Activated CD4-positive, CD25-positive, alpha-beta regulatory T cell (primary cell): ENCODE measurements around the gene ADAP1.

ENCODE experiments used
- DNase-seq, 4 experiments: peaks; one replicate each; lab custom pipeline; 2025; lab: John Stamatoyannopoulos, UW

ADAP1 gene

DNA sequence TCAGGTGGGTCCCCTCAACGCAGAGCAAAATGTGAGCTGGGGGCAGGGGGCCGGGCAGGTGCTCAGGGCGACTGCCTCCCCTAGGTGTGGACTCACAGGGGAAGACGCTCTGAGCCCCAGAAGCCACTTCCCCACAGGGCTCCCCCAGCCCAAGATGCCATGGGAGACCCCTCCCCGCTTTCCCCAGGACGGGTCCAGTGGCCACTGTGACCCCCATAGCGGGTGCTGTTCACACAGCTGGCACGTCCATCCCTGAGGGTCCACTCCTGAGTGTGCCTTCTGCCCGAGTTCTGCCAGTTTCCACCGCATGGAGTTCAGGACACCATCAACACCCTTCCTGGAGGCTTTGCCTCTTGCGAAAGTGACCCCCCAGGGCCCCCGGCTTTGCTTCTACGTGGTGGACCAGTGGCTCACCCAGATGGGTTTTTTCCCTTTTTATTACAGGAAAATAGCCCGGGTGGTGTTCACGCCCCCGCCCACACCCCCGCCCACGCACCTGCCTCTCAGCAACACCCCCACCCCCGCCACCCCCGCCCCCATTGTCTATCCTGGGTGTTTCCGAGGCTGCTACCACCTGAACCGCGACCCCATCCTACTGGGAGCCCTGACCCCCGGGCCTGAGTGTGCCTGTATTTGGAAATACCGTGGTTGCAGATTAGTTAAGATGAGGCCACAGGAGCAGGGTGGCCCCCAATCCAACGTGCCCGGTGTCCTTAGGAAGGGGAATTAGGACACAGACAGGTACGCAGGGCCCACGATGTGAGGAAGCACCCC is 32.0 kb downstream of the ADAP1 start:
- no peak for DNase-seq

DNA sequence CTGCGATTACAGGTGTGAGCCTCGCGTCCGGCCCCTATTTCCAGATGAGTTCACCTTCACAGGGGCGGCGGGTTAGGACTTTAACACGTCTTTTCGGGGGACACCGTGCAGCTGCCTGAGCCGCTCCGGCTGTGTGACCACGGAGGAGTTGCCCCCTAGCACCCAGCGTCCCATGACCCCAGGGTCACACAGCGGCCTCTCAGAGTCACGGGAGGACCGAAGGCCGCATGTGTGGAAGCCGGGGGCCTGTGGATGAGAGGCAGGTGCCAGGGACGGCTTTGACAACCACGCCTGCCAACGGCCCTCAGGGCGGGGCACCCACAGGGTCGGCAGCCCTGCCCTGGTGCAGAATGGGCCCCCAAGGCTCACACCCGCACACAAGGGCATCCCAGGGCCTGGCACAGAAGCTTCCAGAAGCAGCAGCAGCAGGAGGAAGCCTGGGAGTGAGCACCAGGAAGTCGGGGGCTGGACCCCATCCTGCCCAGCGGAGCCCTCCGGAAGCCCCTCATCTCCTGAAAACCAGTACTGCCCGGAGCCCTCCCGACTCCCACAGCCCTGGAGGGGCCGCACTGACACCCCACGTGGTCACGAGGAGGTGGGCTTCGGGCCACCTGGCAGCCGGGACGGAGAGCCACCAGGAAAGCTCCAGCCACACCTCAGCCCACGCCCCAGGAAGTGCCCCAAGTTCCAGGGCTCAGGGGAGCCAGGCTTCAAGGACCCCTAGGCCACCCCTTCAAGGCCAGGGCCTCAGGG is 32.7 kb downstream of the ADAP1 start:
- DNase-seq = no peak

GRCh38 chr7:921071-921461 is 33.4 kb downstream of the ADAP1 start:
- DNase-seq = no peak

GRCh38 chr7:920351-921070 is 34.0 kb downstream of the ADAP1 start:
- no peak for DNase-seq

GRCh38 chr7:919924-920341 is 34.5 kb downstream of the ADAP1 start:
- no peak for DNase-seq

DNA sequence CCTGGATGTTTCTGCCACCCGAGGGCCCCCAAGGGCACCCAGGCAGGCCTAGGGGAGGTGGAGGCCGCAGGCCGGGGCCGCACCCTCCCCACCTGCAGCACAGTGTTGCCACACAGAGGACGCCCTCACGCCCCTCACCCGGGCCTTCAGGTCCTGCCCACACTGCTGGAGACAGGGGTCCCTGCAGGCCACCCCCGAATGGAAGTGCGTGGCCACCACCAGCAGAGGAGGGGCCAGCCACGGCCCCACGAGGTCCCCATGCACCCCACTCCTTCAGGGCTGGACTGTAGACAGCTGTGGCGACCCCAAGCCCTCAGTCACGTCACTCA is 35.4 kb downstream of the ADAP1 start:
- no peak for DNase-seq

DNA sequence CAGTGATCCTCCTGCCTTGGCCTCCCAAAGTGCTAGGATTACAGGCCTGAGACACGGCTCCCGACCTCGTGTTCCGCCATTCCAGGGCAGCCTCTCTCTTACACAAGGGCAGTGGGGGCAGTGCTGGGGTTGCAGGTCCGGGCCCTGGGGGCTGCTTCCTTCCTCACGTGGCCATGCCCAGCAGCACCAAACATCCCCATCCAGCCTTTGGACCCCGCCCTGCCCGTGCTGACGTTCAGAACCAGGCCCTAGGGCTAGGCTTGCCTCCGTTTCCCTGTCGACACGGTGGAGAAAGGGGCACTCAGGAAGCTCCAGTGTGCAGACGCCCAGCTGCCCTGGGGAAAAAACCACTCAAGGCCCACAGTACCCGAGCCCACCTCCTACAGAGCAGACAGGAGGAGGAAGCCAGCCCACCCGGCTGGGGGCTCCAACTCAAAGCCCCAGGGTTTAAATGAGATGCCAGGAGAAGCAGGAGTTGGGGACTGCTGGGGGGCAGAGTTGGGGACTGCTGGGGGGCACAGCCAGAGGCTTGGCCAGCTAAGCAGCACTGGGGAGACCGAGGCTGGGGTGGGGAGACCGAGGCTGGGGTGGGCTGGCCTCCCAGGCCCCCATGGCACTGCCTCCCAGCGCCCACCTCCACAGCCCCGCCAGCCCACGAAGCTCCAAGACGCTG is 35.9 kb downstream of the ADAP1 start:
- no peak for DNase-seq

- DNase-seq = no peak
Measured at GRCh38 chr7:918118-918425, 36.4 kb downstream of the ADAP1 start.

- no peak for DNase-seq
Measured at GRCh38 chr7:917255-918117, 37.0 kb downstream of the ADAP1 start.

DNA sequence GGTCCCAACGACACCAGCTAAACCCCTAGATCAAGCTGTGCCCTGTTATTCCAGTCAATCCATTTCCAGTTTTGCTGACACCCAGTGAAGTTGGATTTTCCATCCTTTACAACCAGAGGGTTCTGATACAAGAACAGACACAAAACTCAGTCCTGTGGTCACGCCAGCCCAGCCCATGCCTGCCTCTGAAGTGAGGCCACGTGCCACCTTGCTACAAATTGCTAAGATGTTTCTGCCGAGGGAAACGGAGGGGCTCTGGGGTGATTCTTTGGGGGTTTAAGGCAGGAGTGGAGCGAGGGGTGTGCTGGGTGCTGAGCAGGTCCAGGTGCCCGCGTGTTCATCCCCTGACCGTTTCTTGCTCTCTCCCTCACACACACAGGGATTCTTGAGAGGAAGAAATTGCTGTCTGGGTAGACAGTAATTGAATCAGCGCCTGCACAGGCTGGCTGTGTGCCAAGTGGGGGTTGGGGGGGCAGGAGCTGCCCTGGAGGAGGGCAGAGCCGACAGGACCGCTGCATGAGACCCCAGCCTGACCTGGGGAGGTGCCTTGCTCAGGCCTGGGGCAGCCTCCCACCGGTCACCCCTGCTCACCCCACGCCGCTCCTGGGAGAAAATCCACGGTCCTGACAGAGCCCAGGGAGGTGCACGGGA is 38.1 kb downstream of the ADAP1 start:
- no peak for DNase-seq

- no peak for DNase-seq
Measured at GRCh38 chr7:915291-916218, 38.9 kb downstream of the ADAP1 start.

- DNase-seq = no peak
Measured at GRCh38 chr7:914521-915194, 39.8 kb downstream of the ADAP1 start.

GRCh38 chr7:913736-914520 is 40.6 kb downstream of the ADAP1 start:
- no peak for DNase-seq

DNA sequence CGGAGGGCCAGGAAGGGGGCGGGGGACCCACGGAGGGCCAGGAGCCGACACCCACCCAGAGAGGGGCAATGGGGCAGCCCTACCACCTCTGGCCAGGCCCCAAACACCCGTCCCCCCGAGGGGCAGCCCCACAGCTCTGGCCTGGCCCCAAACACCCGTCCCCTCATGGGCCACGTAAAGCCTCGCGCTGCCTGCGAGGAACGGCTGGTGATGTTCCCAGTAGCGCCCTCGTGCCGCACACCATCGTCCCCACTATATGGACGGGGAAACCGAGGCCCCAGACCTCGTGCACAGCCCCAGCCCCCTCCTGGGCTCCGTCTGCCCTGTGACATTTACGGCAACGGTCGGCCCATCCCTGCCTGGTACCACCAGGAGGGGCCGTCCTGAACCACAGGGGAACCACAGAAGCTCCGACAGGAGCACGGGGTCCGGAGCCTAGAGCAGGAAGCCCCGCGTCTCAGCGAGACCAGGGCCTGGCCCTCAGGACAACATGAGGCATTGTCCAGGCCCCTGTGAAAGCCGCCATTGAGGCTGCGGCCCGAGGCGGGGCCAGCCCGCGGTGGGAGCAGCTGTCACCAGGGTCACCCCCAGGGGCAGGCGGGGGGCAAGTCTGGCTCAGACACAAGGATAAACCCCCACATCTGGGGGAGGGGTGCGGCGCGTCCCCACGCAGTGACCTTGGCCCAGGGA is 42.5 kb downstream of the ADAP1 start:
- DNase-seq = no peak

GRCh38 chr7:910931-911431 is 43.5 kb downstream of the ADAP1 start:
- no peak for DNase-seq

DNA sequence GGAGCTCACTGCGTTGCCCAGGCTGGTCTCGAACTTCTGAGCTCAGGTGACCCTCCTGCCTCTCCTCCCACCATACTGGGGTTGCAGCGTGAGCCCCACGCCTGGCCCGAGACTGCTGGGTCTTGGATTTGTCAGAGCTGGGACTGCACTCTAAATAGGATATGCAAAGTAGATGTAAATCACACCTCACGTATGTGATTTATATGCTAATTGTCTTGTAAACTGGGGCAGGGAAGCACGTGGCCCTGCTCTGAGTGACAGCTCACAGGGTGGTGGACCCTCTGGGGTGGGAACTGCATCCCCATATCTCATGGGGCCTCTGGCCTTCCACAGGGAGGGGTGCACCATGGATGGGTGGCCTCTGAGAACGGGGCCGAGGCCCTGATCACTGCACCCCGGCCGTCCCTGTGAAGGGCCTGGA is 44.0 kb downstream of the ADAP1 start:
- DNase-seq = no peak

- no peak for DNase-seq
Measured at GRCh38 chr7:909358-910329, 44.8 kb downstream of the ADAP1 start.
